ENCODE measurements around the gene RNF215.

The RNF215 gene

GRCh38 chr22:30337461-30337778 lies 49.8 kb downstream of the RNF215 start:
- Histone ChIP-seq H3K36me3 (ENCODE audit: control insufficient read depth in 1 of 2, insufficient read depth in 2 of 2, low read length in 2 of 2) (peaks cover 89 to 99% of the 10 kb centered on the region in 2 donors), H3K27ac (ENCODE audit: low read length) (no peak overlapping the region), H3K4me3 (ENCODE audit: low read depth in 1 of 2, low read length in 2 of 2) (no peak overlapping the region), H3K9me3 (ENCODE audit: control insufficient read depth in 1 of 2, low read length in 2 of 2) (no peaks in the 10 kb centered on the region), H3K27me3 (ENCODE audit: low read depth, low read length) (no peaks in the 10 kb centered on the region), H3K4me1 (ENCODE audit: control insufficient read depth in 1 of 2, insufficient read depth in 2 of 2, low read length in 2 of 2) (no peaks in the 10 kb centered on the region)

- no peaks in the 10 kb centered on the region for H3K27me3 ChIP-seq (ENCODE audit: low read depth, low read length)
- H3K9me3 ChIP-seq (ENCODE audit: control insufficient read depth in 1 of 2, low read length in 2 of 2), result no peaks in the 10 kb centered on the region
- no peak overlapping the region for H3K27ac ChIP-seq (ENCODE audit: low read length)
- no peaks in the 10 kb centered on the region for H3K4me1 ChIP-seq (ENCODE audit: control insufficient read depth in 1 of 2, insufficient read depth in 2 of 2, low read length in 2 of 2)
- peaks cover 87 to 97% of the 10 kb centered on the region in 2 donors for H3K36me3 ChIP-seq (ENCODE audit: control insufficient read depth in 1 of 2, insufficient read depth in 2 of 2, low read length in 2 of 2)
- H3K4me3 ChIP-seq (ENCODE audit: low read depth in 1 of 2, low read length in 2 of 2), result no peak overlapping the region
Observed at GRCh38 chr22:30336752-30337460, 50.3 kb downstream of the RNF215 start.

GRCh38 chr22:30335236-30335635 lies 52.0 kb downstream of the RNF215 start:
- Histone ChIP-seq H3K27ac (ENCODE audit: low read length) (no peak overlapping the region), H3K27me3 (ENCODE audit: low read depth, low read length) (no peaks in the 10 kb centered on the region), H3K4me1 (ENCODE audit: control insufficient read depth in 1 of 2, insufficient read depth in 2 of 2, low read length in 2 of 2) (no peaks in the 10 kb centered on the region), H3K36me3 (ENCODE audit: control insufficient read depth in 1 of 2, insufficient read depth in 2 of 2, low read length in 2 of 2) (peaks cover 76 to 80% of the 10 kb centered on the region in 2 donors), H3K9me3 (ENCODE audit: control insufficient read depth in 1 of 2, low read length in 2 of 2) (no peaks in the 10 kb centered on the region), H3K4me3 (ENCODE audit: low read depth in 1 of 2, low read length in 2 of 2) (no peak overlapping the region)

- Histone ChIP-seq H3K36me3 (ENCODE audit: control insufficient read depth in 1 of 2, insufficient read depth in 2 of 2, low read length in 2 of 2) (peaks cover 70 to 75% of the 10 kb centered on the region in 2 donors), H3K4me3 (ENCODE audit: low read depth in 1 of 2, low read length in 2 of 2) (no peak overlapping the region), H3K4me1 (ENCODE audit: control insufficient read depth in 1 of 2, insufficient read depth in 2 of 2, low read length in 2 of 2) (no peaks in the 10 kb centered on the region), H3K27ac (ENCODE audit: low read length) (no peak overlapping the region), H3K27me3 (ENCODE audit: low read depth, low read length) (no peaks in the 10 kb centered on the region), H3K9me3 (ENCODE audit: control insufficient read depth in 1 of 2, low read length in 2 of 2) (no peaks in the 10 kb centered on the region)
Observed at GRCh38 chr22:30334646-30335045, 52.6 kb downstream of the RNF215 start.

- Histone ChIP-seq H3K9me3 (ENCODE audit: control insufficient read depth in 1 of 2, low read length in 2 of 2) (no peaks in the 10 kb centered on the region), H3K27me3 (ENCODE audit: low read depth, low read length) (no peaks in the 10 kb centered on the region), H3K36me3 (ENCODE audit: control insufficient read depth in 1 of 2, insufficient read depth in 2 of 2, low read length in 2 of 2) (peaks cover 62 to 65% of the 10 kb centered on the region in 2 donors), H3K27ac (ENCODE audit: low read length) (no peak overlapping the region), H3K4me3 (ENCODE audit: low read depth in 1 of 2, low read length in 2 of 2) (no peak overlapping the region), H3K4me1 (ENCODE audit: control insufficient read depth in 1 of 2, insufficient read depth in 2 of 2, low read length in 2 of 2) (no peaks in the 10 kb centered on the region)
Observed at GRCh38 chr22:30333707-30334087, 53.5 kb downstream of the RNF215 start.

GRCh38 chr22:30332994-30333706 lies 54.1 kb downstream of the RNF215 start:
- Histone ChIP-seq H3K27me3 (ENCODE audit: low read depth, low read length) (no peaks in the 10 kb centered on the region), H3K27ac (ENCODE audit: low read length) (no peak overlapping the region), H3K9me3 (ENCODE audit: control insufficient read depth in 1 of 2, low read length in 2 of 2) (no peaks in the 10 kb centered on the region), H3K4me3 (ENCODE audit: low read depth in 1 of 2, low read length in 2 of 2) (no peak overlapping the region), H3K36me3 (ENCODE audit: control insufficient read depth in 1 of 2, insufficient read depth in 2 of 2, low read length in 2 of 2) (peaks cover 58 to 60% of the 10 kb centered on the region in 2 donors), H3K4me1 (ENCODE audit: control insufficient read depth in 1 of 2, insufficient read depth in 2 of 2, low read length in 2 of 2) (no peaks in the 10 kb centered on the region)

GRCh38 chr22:30332551-30332950 lies 54.7 kb downstream of the RNF215 start:
- H3K27ac ChIP-seq (ENCODE audit: low read length), result no peak overlapping the region
- no peaks in the 10 kb centered on the region for H3K27me3 ChIP-seq (ENCODE audit: low read depth, low read length)
- H3K9me3 ChIP-seq (ENCODE audit: control insufficient read depth in 1 of 2, low read length in 2 of 2), result no peaks in the 10 kb centered on the region
- H3K4me3 ChIP-seq (ENCODE audit: low read depth in 1 of 2, low read length in 2 of 2), result no peak overlapping the region
- peaks cover 53 to 54% of the 10 kb centered on the region in 2 donors for H3K36me3 ChIP-seq (ENCODE audit: control insufficient read depth in 1 of 2, insufficient read depth in 2 of 2, low read length in 2 of 2)
- H3K4me1 ChIP-seq (ENCODE audit: control insufficient read depth in 1 of 2, insufficient read depth in 2 of 2, low read length in 2 of 2), result peaks cover 0 to under 1% of the 10 kb centered on the region in 2 donors

Measured in muscle layer of duodenum (tissue), 2 donors.